VCaP (cell line): ENCODE data around the gene LCE4A.
"Not testable (repeated sequence)": the region's sequence is repeated elsewhere in the genome, so short reads cannot be mapped to it uniquely, and the experiment has no call there.

ENCODE experiments used
- H3K27ac ChIP-seq: fragments of 450-650 bp; 2 replicates; pipeline ENCODE4 v1.5.1; 2017
- TF ChIP-seq, protein P1 (sequence below): fragments of 450-650 bp; conservative IDR thresholded peaks from 2 replicates; pipeline ENCODE4 v1.5.1; 2017; ENCODE audit warnings: mild to moderate bottlenecking, moderate library complexity

LCE4A gene

GRCh38 chr1:152681616-152682015, 26.3 kb upstream of the LCE4A start:
- TF ChIP-seq, protein P1, sequence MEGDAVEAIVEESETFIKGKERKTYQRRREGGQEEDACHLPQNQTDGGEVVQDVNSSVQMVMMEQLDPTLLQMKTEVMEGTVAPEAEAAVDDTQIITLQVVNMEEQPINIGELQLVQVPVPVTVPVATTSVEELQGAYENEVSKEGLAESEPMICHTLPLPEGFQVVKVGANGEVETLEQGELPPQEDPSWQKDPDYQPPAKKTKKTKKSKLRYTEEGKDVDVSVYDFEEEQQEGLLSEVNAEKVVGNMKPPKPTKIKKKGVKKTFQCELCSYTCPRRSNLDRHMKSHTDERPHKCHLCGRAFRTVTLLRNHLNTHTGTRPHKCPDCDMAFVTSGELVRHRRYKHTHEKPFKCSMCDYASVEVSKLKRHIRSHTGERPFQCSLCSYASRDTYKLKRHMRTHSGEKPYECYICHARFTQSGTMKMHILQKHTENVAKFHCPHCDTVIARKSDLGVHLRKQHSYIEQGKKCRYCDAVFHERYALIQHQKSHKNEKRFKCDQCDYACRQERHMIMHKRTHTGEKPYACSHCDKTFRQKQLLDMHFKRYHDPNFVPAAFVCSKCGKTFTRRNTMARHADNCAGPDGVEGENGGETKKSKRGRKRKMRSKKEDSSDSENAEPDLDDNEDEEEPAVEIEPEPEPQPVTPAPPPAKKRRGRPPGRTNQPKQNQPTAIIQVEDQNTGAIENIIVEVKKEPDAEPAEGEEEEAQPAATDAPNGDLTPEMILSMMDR: no peak
- H3K27ac ChIP-seq: no peak overlapping the region

- no peak overlapping the region for H3K27ac ChIP-seq
- TF ChIP-seq, protein P1: no peak
These were observed 24.1 kb upstream of the LCE4A start for GRCh38 chr1:152683846-152684245.

GRCh38 chr1:152685823-152686222, 22.1 kb upstream of the LCE4A start, which contains the start of gene LCE2B:
TSS of gene LCE2B (plus strand) at chr1:152686123. CDS start at chr1:152686844, 721 bp downstream.
- not testable (repeated sequence) for H3K27ac ChIP-seq

GRCh38 chr1:152697701-152698600, 10.0 kb upstream of the LCE4A start, which contains the start of gene LCE2A:
TSS of gene LCE2A (plus strand) at chr1:152698345. CDS start at chr1:152698902, 557 bp downstream.
- TF ChIP-seq, protein P1: no peak
- no peak within 1 kb of the TSS for H3K27ac ChIP-seq

DNA sequence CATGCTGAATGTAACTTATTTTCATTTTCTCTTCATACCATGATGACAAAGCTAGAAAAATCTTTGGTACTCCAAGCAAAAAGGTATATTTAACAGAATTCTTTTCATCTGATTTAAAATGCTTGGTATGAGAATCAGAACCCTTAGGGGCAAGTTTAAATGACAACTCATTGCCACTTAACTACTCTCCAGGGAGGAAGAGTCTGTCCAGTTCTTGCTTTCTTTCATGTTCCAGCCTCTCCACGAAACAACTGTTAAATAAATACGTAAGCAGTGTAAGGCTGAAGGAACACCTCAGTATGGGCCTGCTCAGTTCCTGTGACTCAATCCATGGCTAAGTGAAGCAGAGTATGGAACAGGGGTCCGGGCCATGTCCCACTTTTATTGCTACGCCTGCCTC, 8.2 kb upstream of the LCE4A start:
- TF ChIP-seq, protein P1: no peak
- H3K27ac ChIP-seq: no peak overlapping the region

GRCh38 chr1:152718238-152718637, 10.3 kb downstream of the LCE4A start:
- TF ChIP-seq, protein P1: no peak
- H3K27ac ChIP-seq: no peak overlapping the region

GRCh38 chr1:152725261-152725660, 17.3 kb downstream of the LCE4A start:
- TF ChIP-seq, protein P1: no peak
- no peak overlapping the region for H3K27ac ChIP-seq

GRCh38 chr1:152728986-152729385, 21.0 kb downstream of the LCE4A start:
- no peak overlapping the region for H3K27ac ChIP-seq
- TF ChIP-seq, protein P1: no peak
